ENCODE results near the gene PPP1R15A.
"Not testable (repeated sequence)": the region's sequence is repeated elsewhere in the genome, so short reads cannot be mapped to it uniquely, and the experiment has no call there.

The PPP1R15A gene

GRCh38 chr19:48868114-48868886 lies 3.9 kb upstream of the PPP1R15A start, which contains the start of gene PLEKHA4:
PLEKHA4 (minus strand) TSS chr19:48868617; CDS start chr19:48867620, 997 bp downstream.
- peak; percentile 33 for ATAC-seq
- TF ChIP-seq ZFP30 (CRISPR knock-in tag; IDR thresholded peaks at IDR 0.05) (no peak), ESRRG (CRISPR knock-in tag; IDR thresholded peaks at IDR 0.05) (no peak), TOX (CRISPR knock-in tag; IDR thresholded peaks at IDR 0.05; ENCODE audit: borderline replicate concordance) (no peak), SNAI2 (CRISPR knock-in tag; IDR thresholded peaks at IDR 0.05) (no peak), ZNF8 (CRISPR knock-in tag; IDR thresholded peaks at IDR 0.05) (no peak), PPARA (CRISPR knock-in tag; IDR thresholded peaks at IDR 0.05; ENCODE audit: borderline replicate concordance) (no peak), ISL1 (CRISPR knock-in tag; IDR thresholded peaks at IDR 0.05) (no peak), ZNF565 (CRISPR knock-in tag; conservative IDR thresholded peaks at IDR 0.05; ENCODE audit: low read depth) (no peak), ZNF70 (CRISPR knock-in tag; IDR thresholded peaks at IDR 0.05) (no peak), BACH2 (CRISPR knock-in tag; IDR thresholded peaks at IDR 0.05; ENCODE audit: borderline replicate concordance) (no peak), RARB (CRISPR knock-in tag; IDR thresholded peaks at IDR 0.05) (no peak), ZFP3 (CRISPR knock-in tag; IDR thresholded peaks at IDR 0.05) (no peak), OSR1 (CRISPR knock-in tag; IDR thresholded peaks at IDR 0.05) (no peak), CSDC2 (CRISPR knock-in tag; IDR thresholded peaks at IDR 0.05) (no peak)
- TF ChIP-seq, protein P1, sequence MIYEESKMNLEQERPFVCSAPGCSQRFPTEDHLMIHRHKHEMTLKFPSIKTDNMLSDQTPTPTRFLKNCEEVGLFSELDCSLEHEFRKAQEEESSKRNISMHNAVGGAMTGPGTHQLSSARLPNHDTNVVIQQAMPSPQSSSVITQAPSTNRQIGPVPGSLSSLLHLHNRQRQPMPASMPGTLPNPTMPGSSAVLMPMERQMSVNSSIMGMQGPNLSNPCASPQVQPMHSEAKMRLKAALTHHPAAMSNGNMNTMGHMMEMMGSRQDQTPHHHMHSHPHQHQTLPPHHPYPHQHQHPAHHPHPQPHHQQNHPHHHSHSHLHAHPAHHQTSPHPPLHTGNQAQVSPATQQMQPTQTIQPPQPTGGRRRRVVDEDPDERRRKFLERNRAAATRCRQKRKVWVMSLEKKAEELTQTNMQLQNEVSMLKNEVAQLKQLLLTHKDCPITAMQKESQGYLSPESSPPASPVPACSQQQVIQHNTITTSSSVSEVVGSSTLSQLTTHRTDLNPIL (CRISPR knock-in tag; IDR thresholded peaks at IDR 0.05; ENCODE audit: low read depth), result no peak
- TF ChIP-seq, protein P2, sequence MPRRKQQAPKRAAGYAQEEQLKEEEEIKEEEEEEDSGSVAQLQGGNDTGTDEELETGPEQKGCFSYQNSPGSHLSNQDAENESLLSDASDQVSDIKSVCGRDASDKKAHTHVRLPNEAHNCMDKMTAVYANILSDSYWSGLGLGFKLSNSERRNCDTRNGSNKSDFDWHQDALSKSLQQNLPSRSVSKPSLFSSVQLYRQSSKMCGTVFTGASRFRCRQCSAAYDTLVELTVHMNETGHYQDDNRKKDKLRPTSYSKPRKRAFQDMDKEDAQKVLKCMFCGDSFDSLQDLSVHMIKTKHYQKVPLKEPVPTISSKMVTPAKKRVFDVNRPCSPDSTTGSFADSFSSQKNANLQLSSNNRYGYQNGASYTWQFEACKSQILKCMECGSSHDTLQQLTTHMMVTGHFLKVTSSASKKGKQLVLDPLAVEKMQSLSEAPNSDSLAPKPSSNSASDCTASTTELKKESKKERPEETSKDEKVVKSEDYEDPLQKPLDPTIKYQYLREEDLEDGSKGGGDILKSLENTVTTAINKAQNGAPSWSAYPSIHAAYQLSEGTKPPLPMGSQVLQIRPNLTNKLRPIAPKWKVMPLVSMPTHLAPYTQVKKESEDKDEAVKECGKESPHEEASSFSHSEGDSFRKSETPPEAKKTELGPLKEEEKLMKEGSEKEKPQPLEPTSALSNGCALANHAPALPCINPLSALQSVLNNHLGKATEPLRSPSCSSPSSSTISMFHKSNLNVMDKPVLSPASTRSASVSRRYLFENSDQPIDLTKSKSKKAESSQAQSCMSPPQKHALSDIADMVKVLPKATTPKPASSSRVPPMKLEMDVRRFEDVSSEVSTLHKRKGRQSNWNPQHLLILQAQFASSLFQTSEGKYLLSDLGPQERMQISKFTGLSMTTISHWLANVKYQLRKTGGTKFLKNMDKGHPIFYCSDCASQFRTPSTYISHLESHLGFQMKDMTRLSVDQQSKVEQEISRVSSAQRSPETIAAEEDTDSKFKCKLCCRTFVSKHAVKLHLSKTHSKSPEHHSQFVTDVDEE (CRISPR knock-in tag; IDR thresholded peaks at IDR 0.05), result no peak
- TF ChIP-seq, protein P3, sequence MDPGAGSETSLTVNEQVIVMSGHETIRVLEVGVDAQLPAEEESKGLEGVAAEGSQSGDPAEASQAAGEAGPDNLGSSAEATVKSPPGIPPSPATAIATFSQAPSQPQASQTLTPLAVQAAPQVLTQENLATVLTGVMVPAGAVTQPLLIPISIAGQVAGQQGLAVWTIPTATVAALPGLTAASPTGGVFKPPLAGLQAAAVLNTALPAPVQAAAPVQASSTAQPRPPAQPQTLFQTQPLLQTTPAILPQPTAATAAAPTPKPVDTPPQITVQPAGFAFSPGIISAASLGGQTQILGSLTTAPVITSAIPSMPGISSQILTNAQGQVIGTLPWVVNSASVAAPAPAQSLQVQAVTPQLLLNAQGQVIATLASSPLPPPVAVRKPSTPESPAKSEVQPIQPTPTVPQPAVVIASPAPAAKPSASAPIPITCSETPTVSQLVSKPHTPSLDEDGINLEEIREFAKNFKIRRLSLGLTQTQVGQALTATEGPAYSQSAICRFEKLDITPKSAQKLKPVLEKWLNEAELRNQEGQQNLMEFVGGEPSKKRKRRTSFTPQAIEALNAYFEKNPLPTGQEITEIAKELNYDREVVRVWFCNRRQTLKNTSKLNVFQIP (CRISPR knock-in tag; IDR thresholded peaks at IDR 0.05; ENCODE audit: borderline replicate concordance, low read depth), result no peak
- TF ChIP-seq, protein P4, sequence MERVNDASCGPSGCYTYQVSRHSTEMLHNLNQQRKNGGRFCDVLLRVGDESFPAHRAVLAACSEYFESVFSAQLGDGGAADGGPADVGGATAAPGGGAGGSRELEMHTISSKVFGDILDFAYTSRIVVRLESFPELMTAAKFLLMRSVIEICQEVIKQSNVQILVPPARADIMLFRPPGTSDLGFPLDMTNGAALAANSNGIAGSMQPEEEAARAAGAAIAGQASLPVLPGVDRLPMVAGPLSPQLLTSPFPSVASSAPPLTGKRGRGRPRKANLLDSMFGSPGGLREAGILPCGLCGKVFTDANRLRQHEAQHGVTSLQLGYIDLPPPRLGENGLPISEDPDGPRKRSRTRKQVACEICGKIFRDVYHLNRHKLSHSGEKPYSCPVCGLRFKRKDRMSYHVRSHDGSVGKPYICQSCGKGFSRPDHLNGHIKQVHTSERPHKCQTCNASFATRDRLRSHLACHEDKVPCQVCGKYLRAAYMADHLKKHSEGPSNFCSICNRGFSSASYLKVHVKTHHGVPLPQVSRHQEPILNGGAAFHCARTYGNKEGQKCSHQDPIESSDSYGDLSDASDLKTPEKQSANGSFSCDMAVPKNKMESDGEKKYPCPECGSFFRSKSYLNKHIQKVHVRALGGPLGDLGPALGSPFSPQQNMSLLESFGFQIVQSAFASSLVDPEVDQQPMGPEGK (CRISPR knock-in tag; IDR thresholded peaks at IDR 0.05; ENCODE audit: borderline replicate concordance), result no peak

DNA sequence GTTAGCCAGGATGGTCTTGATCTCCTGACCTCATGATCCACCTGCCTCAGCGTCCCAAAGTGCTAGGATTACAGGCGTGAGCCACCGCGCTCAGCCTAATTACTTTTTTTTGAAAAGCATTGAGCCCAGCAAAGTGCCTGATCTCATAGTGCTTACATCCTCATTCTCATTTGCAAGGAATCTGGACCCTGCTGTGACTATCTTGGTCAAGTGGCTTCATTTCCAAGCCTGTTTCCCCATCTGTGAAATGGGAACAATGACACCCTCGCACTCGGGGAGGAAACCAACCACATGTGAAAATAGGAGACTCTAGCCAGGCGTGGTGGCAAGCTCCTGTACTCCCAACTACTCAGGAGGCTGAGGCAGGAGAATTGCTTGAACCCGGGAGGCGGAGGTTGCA lies 2.2 kb upstream of the PPP1R15A start:
- TF ChIP-seq BACH2 (CRISPR knock-in tag; IDR thresholded peaks at IDR 0.05; ENCODE audit: borderline replicate concordance) (no peak), ZFP30 (CRISPR knock-in tag; IDR thresholded peaks at IDR 0.05) (no peak), GLIS3 (CRISPR knock-in tag; IDR thresholded peaks at IDR 0.05) (no peak), ZNF565 (CRISPR knock-in tag; conservative IDR thresholded peaks at IDR 0.05; ENCODE audit: low read depth) (no peak), ZFP3 (CRISPR knock-in tag; IDR thresholded peaks at IDR 0.05) (no peak)
- TF ChIP-seq, protein P2 (CRISPR knock-in tag; IDR thresholded peaks at IDR 0.05), result no peak
- TF ChIP-seq, protein P3 (CRISPR knock-in tag; IDR thresholded peaks at IDR 0.05; ENCODE audit: borderline replicate concordance, low read depth), result no peak
- ATAC-seq, result no peak

GRCh38 chr19:48871471-48872181 lies 595 bp upstream of the PPP1R15A start:
- ATAC-seq, result not testable (repeated sequence)

Measured in SK-N-SH treated with all-trans-retinoic acid at 6 μM for 48 hours (cell line).